Nephron progenitor cell (in vitro differentiated cells): Measurements from ENCODE around the gene DBT.

Source experiments
- DNase-seq: peaks from one replicate; pipeline ENCODE4 v3.0.0; 2021
- H3K27ac Mint-ChIP-seq: 2 replicates; pipeline ENCODE4 v1.8.0; 2021; ENCODE audit warnings: mild to moderate bottlenecking, moderate library complexity, mixed read lengths
- H3K27me3 Mint-ChIP-seq: 2 replicates; pipeline ENCODE4 v1.8.0; 2021; ENCODE audit warnings: mild to moderate bottlenecking, low read depth, mixed read lengths; ENCODE audit not compliant: poor library complexity
- H3K36me3 Mint-ChIP-seq: 2 replicates; pipeline ENCODE4 v1.8.0; 2021; ENCODE audit warnings: low read depth, mixed read lengths
- H3K4me1 Mint-ChIP-seq: 2 replicates; pipeline ENCODE4 v1.8.0; 2021; ENCODE audit warnings: mixed read lengths
- H3K4me3 Mint-ChIP-seq: 2 replicates; pipeline ENCODE4 v1.8.0; 2021; ENCODE audit warnings: mild to moderate bottlenecking, moderate library complexity, mixed read lengths
- H3K9me3 Mint-ChIP-seq: 2 replicates; pipeline ENCODE4 v1.8.0; 2021; ENCODE audit warnings: mild to moderate bottlenecking, moderate library complexity, mixed read lengths
- TF ChIP-seq, protein P1 (sequence below): fragments of 200-600 bp; sonication (generic); IDR thresholded peaks from 2 replicates; pipeline ENCODE4 v1.5.0; 2021; ENCODE audit warnings: antibody characterized with exemption

DBT gene

DNA sequence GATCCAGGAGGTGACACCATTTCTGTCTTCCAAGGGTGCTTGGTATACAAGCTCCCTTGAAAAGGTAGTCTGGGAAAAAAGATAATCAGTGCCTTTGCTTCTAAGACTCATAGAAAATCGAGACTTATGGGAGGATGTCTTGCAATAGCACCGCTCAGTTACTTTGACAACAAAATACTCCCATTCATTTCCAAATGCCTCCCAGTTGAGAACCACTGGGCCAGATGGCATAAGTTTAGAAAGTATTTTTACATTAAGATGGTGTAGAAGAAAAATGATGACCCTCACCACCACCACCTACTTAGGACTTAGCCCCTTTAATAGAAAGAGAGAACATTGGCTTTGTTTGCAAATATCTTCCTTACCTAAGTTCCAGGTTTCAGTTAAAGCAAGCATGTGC is 112.0 kb downstream of the DBT start:
- Mint-ChIP-seq H3K27ac (no peak overlapping the region), H3K4me1 (peaks cover 22% of the 10 kb centered on the region), H3K4me3 (no peak overlapping the region), H3K9me3 (no peaks in the 10 kb centered on the region), H3K36me3 (peaks cover 35% of the 10 kb centered on the region), H3K27me3 (no peaks in the 10 kb centered on the region)
- TF ChIP-seq, protein P1, sequence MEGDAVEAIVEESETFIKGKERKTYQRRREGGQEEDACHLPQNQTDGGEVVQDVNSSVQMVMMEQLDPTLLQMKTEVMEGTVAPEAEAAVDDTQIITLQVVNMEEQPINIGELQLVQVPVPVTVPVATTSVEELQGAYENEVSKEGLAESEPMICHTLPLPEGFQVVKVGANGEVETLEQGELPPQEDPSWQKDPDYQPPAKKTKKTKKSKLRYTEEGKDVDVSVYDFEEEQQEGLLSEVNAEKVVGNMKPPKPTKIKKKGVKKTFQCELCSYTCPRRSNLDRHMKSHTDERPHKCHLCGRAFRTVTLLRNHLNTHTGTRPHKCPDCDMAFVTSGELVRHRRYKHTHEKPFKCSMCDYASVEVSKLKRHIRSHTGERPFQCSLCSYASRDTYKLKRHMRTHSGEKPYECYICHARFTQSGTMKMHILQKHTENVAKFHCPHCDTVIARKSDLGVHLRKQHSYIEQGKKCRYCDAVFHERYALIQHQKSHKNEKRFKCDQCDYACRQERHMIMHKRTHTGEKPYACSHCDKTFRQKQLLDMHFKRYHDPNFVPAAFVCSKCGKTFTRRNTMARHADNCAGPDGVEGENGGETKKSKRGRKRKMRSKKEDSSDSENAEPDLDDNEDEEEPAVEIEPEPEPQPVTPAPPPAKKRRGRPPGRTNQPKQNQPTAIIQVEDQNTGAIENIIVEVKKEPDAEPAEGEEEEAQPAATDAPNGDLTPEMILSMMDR, result no peak
- no peak for DNase-seq
